ENCODE measurements around the gene SLC43A2. TPM values are rescaled to one million over a fixed set of nuclear protein-coding genes. Genes with fewer than 3 reads are reported as not detected.

Gene SLC43A2
- total RNA-seq, 1 experiment from 2014 or later: 12.6 TPM

DNA sequence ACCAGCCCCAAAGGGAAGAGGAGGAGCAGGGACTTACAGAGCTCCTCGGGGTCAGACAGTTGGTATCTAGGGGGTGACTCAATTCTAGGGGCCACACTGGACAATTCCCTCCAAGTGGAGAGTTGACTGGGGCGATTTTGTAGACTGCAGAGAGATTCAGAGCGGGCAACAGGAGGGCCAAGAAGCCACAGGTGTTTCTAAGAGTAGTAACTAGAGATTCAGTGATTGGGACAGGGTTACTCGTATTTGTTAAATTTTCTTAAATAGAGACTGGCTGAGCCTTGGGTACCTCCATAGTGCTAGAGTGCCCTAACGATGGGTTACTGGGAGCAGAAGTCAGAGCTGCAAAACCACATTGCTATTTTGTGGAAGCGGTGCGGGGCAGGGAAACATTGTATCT lies 109.0 kb downstream of the SLC43A2 start:
- H3K4me2 ChIP-seq (ENCODE audit: low read length): no peak overlapping the region
- no TSS peak for BruUV-seq (replicated peaks)
- no peak overlapping the region for H3K4me3 ChIP-seq (replicated peaks in 1 of 2; ENCODE audit: low read depth in 1 of 2, low read length in 2 of 2)
- intact Hi-C loops (cut with micrococcal nuclease): loop anchor here (5.0 kb wide), 1 partner anchor 57 kb away; no protein-coding TSS in a partner anchor
- no peak overlapping the region for H2AFZ ChIP-seq (ENCODE audit: low read depth, low read length, poor library complexity, severe bottlenecking)
- ATAC-seq: no peak
- no peak for DNase-seq (ENCODE audit: low read depth, low spot score)
- no peak overlapping the region for H3K27ac ChIP-seq (ENCODE audit: low read depth, low read length)
- CTCF ChIA-PET: no interaction called here
- TF ChIP-seq, protein P1, sequence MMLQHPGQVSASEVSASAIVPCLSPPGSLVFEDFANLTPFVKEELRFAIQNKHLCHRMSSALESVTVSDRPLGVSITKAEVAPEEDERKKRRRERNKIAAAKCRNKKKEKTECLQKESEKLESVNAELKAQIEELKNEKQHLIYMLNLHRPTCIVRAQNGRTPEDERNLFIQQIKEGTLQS (IDR thresholded peaks at IDR 0.05): no peak
- TF ChIP-seq POLR2A (IDR thresholded peaks at IDR 0.05; ENCODE audit: borderline replicate concordance, extremely low read depth, insufficient read depth, insufficient read length) (no peak), POLR2AphosphoS5 (IDR thresholded peaks at IDR 0.05; ENCODE audit: low read depth, low read length) (no peak), CTCF (IDR thresholded peaks at IDR 0.05 in 2 of 3, conservative IDR thresholded peaks at IDR 0.05 in 1 of 3; ENCODE audit: borderline replicate concordance in 1 of 3, insufficient read depth in 1 of 3, low read depth in 2 of 3, low read length in 2 of 3) (no peak), EZH2phosphoT487 (IDR thresholded peaks at IDR 0.05; ENCODE audit: borderline replicate concordance) (no peak), TCF7L2 (IDR thresholded peaks at IDR 0.05; ENCODE audit: borderline replicate concordance, extremely low read depth, insufficient read depth, insufficient read length) (no peak), EGR1 (IDR thresholded peaks at IDR 0.05; ENCODE audit: low read depth) (no peak), ZFX (IDR thresholded peaks at IDR 0.05) (no peak), SP1 (IDR thresholded peaks at IDR 0.05; ENCODE audit: low read depth) (no peak), RAD21 (IDR thresholded peaks at IDR 0.05; ENCODE audit: low read depth) (no peak), EZH2 (IDR thresholded peaks at IDR 0.05) (no peak), SRF (IDR thresholded peaks at IDR 0.05; ENCODE audit: low read depth) (no peak)
- TF ChIP-seq, protein P2, sequence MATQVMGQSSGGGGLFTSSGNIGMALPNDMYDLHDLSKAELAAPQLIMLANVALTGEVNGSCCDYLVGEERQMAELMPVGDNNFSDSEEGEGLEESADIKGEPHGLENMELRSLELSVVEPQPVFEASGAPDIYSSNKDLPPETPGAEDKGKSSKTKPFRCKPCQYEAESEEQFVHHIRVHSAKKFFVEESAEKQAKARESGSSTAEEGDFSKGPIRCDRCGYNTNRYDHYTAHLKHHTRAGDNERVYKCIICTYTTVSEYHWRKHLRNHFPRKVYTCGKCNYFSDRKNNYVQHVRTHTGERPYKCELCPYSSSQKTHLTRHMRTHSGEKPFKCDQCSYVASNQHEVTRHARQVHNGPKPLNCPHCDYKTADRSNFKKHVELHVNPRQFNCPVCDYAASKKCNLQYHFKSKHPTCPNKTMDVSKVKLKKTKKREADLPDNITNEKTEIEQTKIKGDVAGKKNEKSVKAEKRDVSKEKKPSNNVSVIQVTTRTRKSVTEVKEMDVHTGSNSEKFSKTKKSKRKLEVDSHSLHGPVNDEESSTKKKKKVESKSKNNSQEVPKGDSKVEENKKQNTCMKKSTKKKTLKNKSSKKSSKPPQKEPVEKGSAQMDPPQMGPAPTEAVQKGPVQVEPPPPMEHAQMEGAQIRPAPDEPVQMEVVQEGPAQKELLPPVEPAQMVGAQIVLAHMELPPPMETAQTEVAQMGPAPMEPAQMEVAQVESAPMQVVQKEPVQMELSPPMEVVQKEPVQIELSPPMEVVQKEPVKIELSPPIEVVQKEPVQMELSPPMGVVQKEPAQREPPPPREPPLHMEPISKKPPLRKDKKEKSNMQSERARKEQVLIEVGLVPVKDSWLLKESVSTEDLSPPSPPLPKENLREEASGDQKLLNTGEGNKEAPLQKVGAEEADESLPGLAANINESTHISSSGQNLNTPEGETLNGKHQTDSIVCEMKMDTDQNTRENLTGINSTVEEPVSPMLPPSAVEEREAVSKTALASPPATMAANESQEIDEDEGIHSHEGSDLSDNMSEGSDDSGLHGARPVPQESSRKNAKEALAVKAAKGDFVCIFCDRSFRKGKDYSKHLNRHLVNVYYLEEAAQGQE (IDR thresholded peaks at IDR 0.05; ENCODE audit: low read depth): no peak
- TF ChIP-seq, protein P3, sequence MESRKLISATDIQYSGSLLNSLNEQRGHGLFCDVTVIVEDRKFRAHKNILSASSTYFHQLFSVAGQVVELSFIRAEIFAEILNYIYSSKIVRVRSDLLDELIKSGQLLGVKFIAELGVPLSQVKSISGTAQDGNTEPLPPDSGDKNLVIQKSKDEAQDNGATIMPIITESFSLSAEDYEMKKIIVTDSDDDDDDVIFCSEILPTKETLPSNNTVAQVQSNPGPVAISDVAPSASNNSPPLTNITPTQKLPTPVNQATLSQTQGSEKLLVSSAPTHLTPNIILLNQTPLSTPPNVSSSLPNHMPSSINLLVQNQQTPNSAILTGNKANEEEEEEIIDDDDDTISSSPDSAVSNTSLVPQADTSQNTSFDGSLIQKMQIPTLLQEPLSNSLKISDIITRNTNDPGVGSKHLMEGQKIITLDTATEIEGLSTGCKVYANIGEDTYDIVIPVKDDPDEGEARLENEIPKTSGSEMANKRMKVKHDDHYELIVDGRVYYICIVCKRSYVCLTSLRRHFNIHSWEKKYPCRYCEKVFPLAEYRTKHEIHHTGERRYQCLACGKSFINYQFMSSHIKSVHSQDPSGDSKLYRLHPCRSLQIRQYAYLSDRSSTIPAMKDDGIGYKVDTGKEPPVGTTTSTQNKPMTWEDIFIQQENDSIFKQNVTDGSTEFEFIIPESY (IDR thresholded peaks at IDR 0.05; ENCODE audit: extremely low read depth, insufficient replicate concordance, low read length): no peak
- no peaks in the 10 kb centered on the region for H4K20me1 ChIP-seq (ENCODE audit: insufficient read depth)
- POLR2A ChIA-PET: no interaction called here
- peaks cover 13 to 22% of the 10 kb centered on the region in 2 experiments for H3K4me1 ChIP-seq (ENCODE audit: control insufficient read depth in 1 of 2, insufficient read depth in 2 of 2, low read length in 2 of 2)
- no peaks in the 10 kb centered on the region for H3K9me3 ChIP-seq (ENCODE audit: control insufficient read depth in 1 of 2, insufficient read depth in 1 of 2, low read depth in 1 of 2, low read length in 2 of 2)
- RAD21 ChIA-PET (ENCODE audit: low non-redundant PET in 1 of 2, low total read pairs in 2 of 2, uncharacterized antibody in 2 of 2, unreplicated experiment in 2 of 2): no interaction called here
- H3K9me2 ChIP-seq (ENCODE audit: insufficient read depth): no peaks in the 10 kb centered on the region
- H3K9ac ChIP-seq (ENCODE audit: low read length): no peak overlapping the region
- H3K79me2 ChIP-seq (ENCODE audit: insufficient read depth, low read length): peaks cover 29% of the 10 kb centered on the region
- H3K27me3 ChIP-seq (ENCODE audit: insufficient read depth, low read length): no peaks in the 10 kb centered on the region
- H3K36me3 ChIP-seq (ENCODE audit: control insufficient read depth in 1 of 2, insufficient read depth in 2 of 2, low read length in 2 of 2): peaks cover 0 to 18% of the 10 kb centered on the region in 2 experiments; a peak in 1 of 4 replicates
